ENCODE data around the gene ERP44. TPM values are rescaled to one million over a fixed set of nuclear protein-coding genes. Genes with fewer than 3 reads are reported as not detected.

ERP44 gene
- total RNA-seq, 4 donors from 2014 or later, result 17.1 to 24.0 (median 19.8) TPM

GRCh38 chr9:100070104-100071041, 28.4 kb downstream of the ERP44 start:
- no peak for TF ChIP-seq CTCF (IDR thresholded peaks at IDR 0.05; ENCODE audit: low read depth)

- TF ChIP-seq CTCF (IDR thresholded peaks at IDR 0.05; ENCODE audit: low read depth), result no peak
These were observed 32.3 kb downstream of the ERP44 start for GRCh38 chr9:100066539-100066938.

GRCh38 chr9:100064872-100065581, 33.8 kb downstream of the ERP44 start:
- no peak for TF ChIP-seq CTCF (IDR thresholded peaks at IDR 0.05; ENCODE audit: low read depth)

GRCh38 chr9:100063185-100063584, 35.6 kb downstream of the ERP44 start:
- no peak for TF ChIP-seq CTCF (IDR thresholded peaks at IDR 0.05; ENCODE audit: low read depth)

GRCh38 chr9:100058699-100059579, 39.9 kb downstream of the ERP44 start:
- TF ChIP-seq CTCF (IDR thresholded peaks at IDR 0.05; ENCODE audit: low read depth), result no peak

GRCh38 chr9:100057624-100058023, 41.2 kb downstream of the ERP44 start:
- no peak for TF ChIP-seq CTCF (IDR thresholded peaks at IDR 0.05; ENCODE audit: low read depth)

Measured in subcutaneous adipose tissue (tissue), 4 donors.